ENCODE measurements around the gene PRM1.
"Not testable (repeated sequence)": the region's sequence is repeated elsewhere in the genome, so short reads cannot be mapped to it uniquely, and the experiment has no call there.

PRM1 gene

DNA sequence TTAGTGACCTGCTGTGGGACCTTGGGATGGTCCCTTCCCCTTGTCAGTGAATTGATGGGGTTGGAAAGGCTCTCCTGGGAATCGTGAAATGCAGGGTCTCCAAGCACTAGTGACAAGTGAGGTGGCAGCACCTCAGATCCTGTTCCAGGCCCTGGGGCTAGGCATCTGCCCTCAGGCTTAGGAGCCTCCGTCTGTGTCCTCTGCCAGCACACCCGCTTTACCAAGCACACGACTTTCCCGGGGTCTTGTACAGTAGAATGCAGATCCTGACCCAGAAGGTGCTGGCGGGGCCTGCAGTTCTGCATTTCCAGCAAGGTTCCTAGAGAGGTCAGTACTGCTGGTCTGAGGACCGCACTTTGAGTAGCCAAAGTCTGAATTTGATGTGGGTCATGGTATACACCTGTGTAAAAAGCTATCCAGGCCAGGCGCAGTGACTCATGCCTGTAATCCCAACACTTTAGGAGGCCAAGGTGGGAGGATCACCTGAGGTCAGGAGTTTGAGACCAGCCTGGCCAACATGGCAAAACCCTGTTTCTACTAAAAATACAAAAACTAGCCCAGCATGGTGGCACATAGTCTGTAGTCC, 33.3 kb upstream of the PRM1 start:
- no peak for DNase-seq (ENCODE audit: low spot score)

DNA sequence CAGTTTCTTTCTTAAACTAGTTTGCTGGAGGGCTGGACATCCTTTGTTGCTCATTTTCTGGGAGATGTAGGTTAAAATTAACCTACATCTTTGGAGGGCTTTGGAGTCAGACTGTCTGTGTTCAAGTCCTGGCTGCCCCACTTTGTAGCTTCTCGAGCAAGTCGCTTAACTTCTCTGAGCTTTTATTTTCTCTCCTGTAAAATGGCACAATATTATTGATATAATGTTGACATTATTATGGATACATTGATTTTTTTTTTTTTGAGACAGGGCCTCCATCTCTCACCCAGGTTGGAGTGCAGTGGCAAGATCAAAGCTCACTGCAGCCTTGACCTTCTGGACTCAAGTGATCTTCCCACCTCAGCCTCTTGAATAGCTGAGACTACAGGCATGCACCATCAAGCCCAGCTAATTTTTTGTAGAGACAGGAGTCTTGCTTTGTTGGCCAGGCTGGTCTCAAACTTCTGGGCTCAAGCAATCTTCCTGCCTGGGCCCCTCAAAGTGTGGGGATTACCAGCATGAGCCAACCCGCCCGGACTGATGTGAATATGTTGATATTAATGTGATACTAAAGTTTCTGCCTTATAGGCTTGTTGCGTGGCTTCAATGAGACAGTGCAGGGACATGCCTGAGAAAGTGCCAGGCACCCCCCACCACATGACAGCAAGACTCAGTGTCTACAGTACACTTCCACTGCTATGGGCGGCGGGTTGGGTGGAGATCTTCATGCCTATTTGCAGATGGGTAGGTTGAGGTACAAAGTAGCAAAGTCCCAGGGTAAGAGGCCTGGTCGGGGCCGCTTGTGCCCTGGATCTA, 32.6 kb upstream of the PRM1 start:
- DNase-seq (ENCODE audit: low spot score), result no peak

DNA sequence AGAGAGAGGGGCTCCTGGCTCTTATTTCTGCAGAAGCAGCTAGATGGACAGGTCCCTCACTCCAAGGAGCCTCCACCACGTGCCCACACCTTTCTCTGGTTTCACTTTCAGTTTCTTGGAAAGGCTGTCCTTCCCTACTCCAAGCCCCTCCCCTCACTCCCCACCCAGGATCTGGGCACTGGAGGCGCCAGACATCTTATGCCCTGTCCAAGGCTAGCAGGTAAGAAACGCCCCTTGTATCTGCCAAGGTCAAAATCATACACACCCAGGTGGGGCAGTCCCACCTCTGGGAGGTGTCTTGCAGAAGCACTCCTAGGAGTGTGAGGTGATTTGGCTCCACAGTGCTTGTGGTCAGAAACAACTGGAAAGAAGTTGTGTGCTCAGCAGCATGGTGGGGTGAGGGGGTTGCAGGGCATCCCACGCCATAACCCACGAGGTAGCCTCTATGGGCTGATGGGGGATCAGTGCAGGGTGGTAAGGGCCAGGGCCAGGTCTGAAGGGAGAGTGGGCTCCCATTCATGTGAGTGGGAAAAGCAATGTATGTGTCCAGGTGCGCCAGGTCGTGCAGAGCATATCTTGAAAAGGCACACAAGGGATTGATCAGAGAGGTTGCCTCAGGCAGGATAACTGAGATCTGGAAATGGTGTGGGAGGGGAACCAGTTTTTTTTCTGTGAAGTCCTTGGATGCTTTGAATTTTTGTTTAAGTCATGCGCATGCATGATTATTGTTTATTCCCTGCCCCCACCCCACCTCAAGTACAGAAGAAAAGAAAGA, 31.8 kb upstream of the PRM1 start:
- DNase-seq (ENCODE audit: low spot score), result peak; percentile 71

DNA sequence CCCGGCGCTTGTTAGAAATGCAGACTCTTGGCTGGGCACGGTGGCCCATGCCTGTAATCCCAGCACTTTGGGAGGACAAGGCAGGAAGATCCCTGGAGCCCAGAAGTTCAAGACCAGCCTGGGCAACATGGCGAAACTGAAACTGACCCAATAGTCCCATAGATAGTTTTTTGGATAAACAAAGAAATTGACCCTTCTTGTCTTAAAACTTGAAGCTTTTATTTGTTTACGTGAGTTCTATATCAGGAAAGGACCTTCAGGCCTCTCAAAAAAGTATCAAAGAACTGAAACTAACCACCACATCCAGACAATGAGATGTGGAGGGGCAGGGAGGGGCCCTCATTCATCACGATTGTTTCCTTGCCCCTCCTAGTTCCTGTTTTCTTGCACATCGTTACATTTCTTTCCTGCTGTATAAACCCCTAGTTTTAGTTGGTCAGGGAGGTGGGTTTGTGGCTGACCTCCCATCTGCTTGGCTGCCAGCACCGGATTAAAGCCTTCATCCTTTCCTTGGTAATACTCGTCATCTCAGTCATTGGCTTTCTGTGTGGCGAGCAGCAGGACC, 29.9 kb upstream of the PRM1 start:
- DNase-seq (ENCODE audit: low spot score), result no peak

DNA sequence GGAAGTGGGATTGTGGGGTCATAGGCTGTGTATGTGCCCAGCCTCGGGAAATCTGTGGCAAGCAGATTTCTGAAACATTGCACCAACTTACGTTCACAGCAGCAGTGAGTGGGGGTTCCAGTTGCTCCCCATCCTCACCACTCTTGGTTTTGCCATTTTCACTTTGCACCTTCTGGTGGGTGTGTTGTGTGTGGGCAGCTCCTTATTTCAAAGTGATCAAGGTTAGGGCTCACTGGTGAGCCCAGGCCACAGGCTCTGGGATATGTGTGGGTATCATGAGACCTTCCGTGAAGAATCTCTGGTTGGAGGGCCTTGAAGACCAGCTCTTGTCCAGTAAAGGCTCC, 29.5 kb upstream of the PRM1 start:
- DNase-seq (ENCODE audit: low spot score), result no peak

DNA sequence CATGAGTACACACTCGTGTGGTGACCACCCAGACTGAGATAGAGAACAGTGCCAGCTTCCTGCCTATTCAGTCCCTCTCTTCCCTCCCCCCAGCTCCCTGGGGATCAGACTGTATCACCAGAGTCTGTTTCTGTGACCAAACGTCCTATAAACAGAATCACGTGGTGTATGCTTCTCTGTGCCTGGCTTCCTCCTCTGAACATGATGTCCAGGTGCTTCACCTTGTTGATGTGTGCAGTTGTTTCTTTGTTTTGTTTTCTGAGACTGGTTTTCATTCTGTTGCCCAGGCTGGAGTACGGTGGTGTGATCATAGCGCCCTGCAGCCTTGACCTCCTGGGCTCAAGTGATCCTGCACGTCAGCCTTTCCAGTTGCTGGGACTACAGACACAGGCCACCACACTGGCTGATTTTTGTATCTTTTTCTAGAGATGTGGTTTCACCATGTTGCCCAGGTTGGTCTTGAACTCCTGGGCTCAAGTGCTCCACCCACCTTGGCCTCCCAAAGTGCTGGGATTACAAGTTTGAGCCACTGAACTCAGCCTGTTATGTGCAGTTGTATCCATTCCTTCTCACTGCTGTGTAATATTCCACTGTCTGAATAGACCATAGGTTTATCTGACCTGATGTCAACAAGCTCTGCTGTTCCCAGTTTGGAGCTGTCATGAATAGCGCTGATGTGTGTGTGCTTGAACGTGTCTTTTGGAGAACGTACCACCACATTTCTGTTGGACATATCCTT, 28.9 kb upstream of the PRM1 start:
- DNase-seq (ENCODE audit: low spot score), result no peak

DNA sequence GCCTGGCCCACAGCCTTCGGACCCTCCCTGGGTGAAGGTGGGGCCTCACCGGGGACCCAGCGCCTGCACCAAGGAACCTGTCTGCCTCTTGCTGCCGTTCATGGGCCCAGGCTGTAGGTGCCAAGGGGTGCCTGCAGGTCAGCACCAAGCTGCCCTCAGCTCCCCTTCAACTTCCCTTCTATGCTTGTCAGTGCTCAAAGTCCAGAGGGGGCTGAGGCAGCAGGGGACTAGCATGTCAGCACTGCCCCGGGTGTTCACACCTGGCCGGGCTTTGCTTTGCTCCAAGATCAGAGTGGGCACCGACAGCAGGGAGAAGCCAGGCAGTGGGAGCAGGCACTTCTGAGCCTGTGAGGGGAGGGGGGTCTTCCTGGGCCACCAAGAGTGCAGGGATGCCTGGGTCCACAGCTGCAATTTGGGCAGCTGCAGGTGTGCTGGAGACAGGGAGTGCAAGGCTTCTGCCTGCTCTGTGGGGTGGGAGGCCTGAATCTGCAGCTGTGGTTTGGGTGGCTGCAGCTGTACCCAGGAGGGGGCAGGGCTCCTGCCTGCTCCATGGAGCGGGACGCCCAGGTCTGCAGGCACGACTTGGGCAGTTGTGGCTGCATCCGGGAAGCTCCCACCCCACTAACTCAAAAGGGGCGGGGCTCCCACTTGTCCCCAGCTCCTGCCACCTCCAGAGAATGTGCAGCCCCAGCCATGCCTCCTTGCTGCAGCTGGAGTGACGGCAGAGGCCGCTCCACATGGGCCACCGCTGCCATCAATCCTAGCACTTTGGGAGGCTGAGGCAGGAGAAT, 27.6 kb upstream of the PRM1 start:
- no peak for DNase-seq (ENCODE audit: low spot score)

DNA sequence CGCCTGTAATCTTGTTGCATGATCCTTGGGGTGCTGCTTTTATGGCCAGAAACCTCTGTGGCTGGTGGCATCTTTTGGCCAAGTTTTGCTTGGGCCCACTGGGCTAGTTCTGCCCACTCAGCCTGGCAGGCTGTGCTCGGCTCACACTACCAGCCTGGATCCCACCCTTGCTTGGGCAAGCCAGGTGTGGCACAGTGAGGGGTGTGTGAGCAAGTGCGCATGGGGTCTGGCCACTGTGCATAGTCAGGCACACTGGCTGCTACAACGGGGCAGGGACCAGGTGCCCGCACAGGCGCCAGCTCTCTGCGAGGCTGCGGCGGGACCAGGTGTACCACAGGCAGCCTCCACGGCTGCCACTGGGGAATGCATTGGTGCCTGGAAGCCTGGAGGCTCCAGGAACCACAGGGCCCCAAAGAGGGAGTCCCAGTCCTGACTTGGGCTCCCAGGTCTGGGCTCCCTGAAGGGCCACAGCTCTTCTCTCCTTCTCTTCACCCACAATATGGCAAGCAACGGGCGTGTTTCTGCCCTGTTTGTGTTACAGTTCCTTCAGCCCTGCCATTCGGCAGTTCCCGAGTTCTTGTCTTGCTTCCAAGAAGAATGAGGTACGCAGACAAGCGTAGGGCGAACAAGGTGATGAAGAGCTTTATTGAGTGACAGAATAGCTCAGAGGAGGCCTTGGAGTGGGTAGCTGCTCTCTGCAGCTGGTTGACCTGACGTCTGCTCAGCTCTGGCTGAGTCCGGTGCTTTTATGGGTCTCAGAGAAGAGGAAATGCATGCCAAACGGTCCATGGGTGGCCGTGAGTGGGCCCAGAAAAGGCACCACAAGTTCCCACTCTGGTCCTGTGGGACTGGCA, 26.7 kb upstream of the PRM1 start:
- DNase-seq (ENCODE audit: low spot score), result no peak

DNA sequence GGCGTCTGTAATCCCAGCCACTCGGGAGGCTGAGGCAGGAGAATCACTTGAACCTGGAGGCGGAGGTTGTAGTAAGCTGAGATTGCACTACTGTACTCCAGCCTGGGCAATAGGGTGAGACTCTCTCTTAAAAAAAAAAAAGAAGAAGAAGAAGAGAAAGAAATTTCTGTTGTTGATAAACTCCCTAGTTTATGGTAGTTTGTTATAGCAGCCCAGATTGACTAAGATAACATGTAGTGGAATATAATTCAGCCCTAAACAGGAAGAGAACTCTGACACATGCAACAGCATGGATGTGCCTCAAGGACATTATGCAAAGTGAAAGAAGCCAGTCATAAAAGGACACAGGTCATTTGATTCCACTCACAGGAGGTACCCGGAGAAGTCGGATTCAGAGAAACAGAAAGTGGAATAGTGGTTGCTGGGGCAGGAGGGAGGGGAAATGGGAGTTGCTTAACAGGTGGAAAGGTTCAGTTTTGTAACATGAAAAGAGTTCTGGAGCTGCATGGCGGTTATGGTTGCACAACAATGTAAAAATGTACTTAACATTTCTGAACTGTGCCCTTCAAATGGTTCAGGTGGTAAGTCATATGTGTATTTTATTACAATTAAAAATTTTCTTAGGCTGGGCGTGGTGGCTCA, 26.0 kb upstream of the PRM1 start:
- no peak for DNase-seq (ENCODE audit: low spot score)

DNA sequence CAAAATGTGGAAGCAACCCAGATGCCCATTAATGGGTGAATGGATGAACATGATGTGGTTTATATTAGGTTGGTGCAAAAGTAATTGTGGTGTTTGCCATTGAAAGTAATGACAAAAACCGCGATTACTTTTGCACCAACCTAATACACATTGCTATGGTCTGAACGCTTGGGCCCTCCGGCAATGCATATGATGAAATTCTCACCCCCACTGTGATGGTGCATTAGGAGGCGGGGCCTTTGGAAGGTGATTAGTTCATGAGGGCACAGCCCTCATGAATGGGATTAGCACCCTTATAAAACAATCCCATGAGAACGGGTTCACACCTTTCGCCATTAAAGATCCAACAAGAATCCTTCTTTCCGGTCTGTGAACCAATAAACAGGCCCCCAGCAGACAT, 25.3 kb upstream of the PRM1 start:
- no peak for DNase-seq (ENCODE audit: low spot score)

DNA sequence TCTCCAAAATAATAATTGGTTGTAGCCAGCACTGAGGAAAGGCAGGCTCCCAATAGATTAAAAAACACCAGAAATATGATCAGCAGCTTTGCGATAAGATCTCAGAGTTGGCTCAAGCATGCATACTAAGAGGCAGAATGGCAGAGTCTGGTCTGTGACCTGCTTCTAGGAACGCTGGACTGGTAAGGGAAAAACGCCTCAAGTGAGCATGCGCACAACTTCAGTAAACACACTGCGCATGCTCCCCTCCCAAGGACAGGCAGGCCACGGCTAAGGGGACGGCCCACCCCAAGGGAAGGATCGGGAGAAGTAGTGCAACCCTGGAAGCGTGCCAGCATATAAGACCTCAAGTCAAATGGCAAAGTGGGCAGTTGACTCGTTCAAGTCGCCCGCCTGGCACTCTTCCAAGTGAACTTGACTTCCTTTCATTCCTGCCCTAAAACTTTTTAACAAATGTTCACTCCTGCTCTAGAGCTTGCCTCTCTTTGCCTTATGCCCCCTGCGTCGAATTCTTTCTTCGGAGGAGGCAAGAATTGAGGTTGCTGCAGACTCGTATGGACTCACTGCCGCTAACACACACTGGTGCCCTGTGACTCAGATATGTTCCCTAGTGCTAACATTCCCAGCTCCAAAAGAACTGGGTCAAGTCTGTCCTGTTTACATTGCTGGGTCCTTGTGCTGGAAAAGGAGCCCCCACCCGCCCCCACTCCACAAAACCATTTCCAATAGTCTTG, 22.4 kb upstream of the PRM1 start:
- no peak for DNase-seq (ENCODE audit: low spot score)

DNA sequence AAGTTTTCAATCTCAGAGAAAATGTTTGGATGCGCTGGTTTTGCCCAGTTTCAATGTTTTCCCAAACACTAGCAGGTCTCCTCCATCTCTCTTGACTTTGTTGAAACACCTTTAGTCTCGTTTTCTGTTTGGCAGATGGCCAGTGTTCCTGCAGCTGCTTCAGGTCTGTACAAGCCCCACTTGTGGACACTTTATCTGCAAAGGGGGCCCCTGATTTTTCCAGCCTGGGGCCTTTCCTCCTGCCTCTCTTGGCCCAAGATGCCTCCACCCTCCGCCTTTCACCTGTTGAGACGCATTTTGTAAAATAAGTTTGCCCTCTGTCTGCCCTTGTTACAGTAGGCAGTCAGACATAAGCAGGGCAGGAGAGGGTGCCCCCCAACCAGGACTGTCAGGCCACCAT, 21.8 kb upstream of the PRM1 start:
- no peak for DNase-seq (ENCODE audit: low spot score)

DNA sequence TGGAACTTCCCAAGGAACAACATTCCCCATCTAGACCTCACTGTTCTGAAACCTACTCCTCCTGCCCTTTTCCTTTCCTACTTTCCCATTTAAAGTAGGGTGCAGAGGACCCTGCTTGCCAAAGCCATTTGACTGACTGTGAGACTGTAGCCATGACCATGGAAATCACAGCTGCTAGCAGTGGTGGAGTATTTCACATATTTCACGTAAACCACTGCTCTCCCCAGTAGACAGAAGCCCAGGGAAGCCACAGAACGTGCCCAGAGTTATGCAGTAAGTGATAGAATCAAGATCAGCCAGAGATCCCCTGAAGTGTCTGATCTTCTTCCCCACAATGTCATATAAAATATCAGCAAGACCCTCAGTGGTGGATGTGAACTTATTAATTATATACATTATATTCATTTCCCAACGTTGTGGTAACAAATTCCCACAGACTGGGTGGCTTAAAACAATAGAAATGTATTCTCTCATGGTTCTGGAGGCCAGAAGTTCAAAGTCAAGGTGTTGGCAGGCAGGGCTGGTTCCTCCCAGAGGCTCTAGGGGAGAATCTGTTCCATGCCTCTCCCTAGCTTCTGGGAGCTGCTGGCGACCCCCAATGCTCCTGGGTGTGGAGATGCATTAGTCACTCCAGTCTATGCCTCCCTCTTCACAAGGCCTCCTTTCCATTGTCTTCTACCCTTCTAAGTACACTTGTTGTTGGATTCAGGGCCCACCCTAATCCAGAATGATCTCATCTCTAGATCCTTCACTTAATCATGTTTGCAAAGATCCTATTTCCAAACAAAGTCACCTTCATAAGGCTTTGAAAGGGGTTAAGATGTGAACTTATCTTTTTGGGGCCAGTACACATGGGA, 20.7 kb upstream of the PRM1 start:
- DNase-seq (ENCODE audit: low spot score), result no peak

DNA sequence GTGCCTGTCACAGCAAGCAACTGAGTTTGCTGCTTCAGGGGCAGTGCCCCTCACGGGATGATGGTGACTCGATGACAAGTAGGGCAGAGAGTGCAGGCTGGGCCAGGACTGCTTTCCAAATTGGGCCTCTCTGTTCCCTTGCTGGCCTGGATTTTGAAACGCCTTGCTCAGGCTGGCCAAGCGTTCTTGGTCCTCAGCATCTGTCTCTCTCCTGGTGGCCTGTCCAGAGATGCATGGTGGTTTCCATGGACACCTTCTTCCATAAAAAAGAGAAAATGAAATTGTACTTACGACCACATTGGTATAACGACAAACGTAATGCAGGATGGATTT, 19.4 kb upstream of the PRM1 start:
- no peak for DNase-seq (ENCODE audit: low spot score)

DNA sequence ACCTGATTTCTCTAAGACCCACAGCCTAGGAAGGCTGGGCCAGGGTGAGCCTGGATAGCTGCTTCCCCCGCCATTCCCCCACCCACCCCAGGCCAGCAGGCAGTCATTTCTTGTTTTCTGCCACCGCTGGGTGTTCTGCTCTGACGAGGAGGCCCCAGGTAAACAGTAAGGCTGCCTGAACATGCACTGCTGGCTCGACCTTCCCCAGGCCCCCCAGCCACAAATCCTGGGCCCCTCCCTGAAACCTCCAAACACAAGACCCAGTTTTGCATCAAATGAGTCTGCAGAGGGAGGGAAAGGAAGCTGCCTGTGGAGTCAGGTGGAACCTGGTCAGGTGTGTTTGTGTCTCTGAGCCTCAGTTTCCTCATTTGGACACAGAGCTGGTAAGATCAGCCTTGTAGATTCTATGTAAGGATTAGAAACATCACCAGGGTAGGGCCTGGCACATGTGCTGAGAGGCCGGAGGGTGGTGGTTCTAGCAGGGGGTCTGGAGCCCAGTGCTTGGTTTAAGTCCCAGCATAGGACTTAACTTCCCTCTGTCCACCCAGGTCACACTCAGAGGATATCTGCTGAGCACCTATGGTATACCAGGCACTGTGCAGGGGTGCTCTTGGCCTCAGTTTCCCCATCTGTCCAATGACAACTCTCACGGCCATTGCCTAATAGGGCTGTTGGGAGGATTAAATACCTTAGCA, 18.9 kb upstream of the PRM1 start:
- DNase-seq (ENCODE audit: low spot score), result no peak

DNA sequence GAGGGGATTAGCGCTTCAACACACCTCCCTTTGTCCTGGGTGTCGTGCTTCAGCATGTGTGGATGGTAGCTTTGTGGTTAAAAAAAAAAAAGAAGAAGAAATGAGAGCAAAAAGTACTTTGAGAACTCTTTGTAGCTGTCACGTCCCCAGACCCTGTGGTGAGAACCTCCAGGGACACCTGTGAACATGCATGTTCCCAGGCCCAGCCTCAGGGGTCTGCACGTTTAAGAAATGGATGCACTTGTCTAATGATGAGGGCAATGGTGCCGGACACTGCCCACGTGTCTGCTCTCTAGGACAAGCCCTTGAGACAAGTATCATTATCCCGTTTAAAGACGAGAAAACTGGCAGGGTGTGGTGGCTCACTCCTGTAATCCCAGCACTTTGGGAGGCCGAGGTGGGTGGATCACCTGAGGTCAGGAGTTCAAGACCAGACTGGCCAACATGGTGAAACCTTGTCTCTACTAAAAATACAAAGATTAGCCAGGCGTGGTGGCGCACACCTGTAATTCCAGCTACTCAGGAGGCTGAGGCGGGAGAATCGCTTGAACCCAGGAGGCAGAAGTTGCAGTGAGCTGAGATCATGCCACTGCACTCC, 17.9 kb upstream of the PRM1 start:
- DNase-seq (ENCODE audit: low spot score), result not testable (repeated sequence)

DNA sequence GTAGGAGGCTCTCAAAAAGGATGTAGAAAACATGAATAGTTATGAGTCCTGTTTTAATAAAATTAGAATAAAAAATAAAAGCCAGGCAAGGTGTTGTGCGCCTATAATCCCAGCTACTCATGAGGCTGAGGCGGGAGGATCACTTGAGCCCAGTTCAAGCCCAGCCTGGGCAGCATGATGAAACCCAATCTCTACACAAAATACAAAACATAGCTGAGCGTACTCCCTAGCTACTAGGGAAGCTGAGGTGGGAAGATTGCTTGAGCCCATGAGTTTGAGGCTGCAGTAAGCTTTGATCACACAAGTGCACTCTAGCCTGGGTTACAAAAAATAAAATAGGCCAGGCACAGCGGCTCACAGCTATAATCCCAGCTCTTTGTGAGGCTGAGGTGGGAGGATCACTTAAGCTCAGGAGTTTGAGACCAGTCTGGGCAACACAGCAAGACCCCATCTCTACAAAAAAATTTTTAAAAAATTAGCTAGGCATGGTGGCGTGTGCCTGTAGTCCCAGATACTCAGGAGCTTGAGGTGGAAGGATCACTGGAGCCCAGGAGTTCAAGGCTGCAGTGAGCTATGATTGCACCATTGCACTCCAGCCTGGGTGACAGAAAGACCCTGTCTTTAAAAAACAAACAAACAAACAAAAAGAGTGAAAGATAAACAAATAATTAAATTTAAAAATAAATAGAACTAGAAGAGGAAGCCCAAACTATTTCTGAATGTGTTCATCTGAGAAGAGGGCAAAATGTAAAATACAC, 17.2 kb upstream of the PRM1 start:
- no peak for DNase-seq (ENCODE audit: low spot score)
